Measurements from ENCODE around the gene C6orf15. TPM values are rescaled to one million over a fixed set of nuclear protein-coding genes. Genes with fewer than 3 reads are reported as not detected.

The C6orf15 gene
- total RNA-seq, 1 experiment from 2014 or later, result not detected

GRCh38 chr6:31120151-31120915, 8.0 kb upstream of the C6orf15 start, which contains the start of gene CDSN:
CDSN (minus strand) TSS chr6:31120446; CDS start chr6:31120419, 27 bp downstream.
- Histone ChIP-seq H3K4me3 (replicated peaks in 1 of 2; ENCODE audit: low read depth in 1 of 2, low read length in 2 of 2) (no peak within 1 kb of the TSS), H3K27ac (ENCODE audit: low read depth, low read length) (no peak within 1 kb of the TSS), H3K9me2 (ENCODE audit: insufficient read depth) (no peaks in the 10 kb centered on the region), H3K36me3 (ENCODE audit: control insufficient read depth in 1 of 2, insufficient read depth in 2 of 2, low read length in 2 of 2) (no peaks in the 10 kb centered on the region), H3K4me2 (ENCODE audit: low read length) (0 out of 2 replicates have a peak within 1 kb of the TSS, but pooled peaks have one; percentile 3), H4K20me1 (ENCODE audit: insufficient read depth) (no peaks in the 10 kb centered on the region), H3K9ac (ENCODE audit: low read length) (no peak within 1 kb of the TSS), H3K79me2 (ENCODE audit: insufficient read depth, low read length) (peaks cover 8% of the 10 kb centered on the region; the same call in 1 of the 2 replicates), H3K27me3 (ENCODE audit: insufficient read depth, low read length) (no peaks in the 10 kb centered on the region), H2AFZ (ENCODE audit: low read depth, low read length, poor library complexity, severe bottlenecking) (no peak within 1 kb of the TSS), H3K4me1 (ENCODE audit: control insufficient read depth in 1 of 2, insufficient read depth in 2 of 2, low read length in 2 of 2) (peaks cover 38 to 50% of the 10 kb centered on the region in 2 experiments), H3K9me3 (ENCODE audit: control insufficient read depth in 1 of 2, insufficient read depth in 1 of 2, low read depth in 1 of 2, low read length in 2 of 2) (no peaks in the 10 kb centered on the region)
- ChIA-PET RAD21 (ENCODE audit: low non-redundant PET in 1 of 2, low total read pairs in 2 of 2, uncharacterized antibody in 2 of 2, unreplicated experiment in 2 of 2) (no interaction called here), POLR2A (no interaction called here), CTCF (no interaction called here)
- BruUV-seq (replicated peaks), result no TSS peak
- ATAC-seq (no peak), DNase-seq (ENCODE audit: low read depth, low spot score) (no peak)
- no peak for TF ChIP-seq REST (IDR thresholded peaks at IDR 0.05; ENCODE audit: low read depth)
- TF ChIP-seq ZFX (IDR thresholded peaks at IDR 0.05), result no peak
- TF ChIP-seq EGR1 (IDR thresholded peaks at IDR 0.05; ENCODE audit: low read depth), result no peak
- TF ChIP-seq ELF1 (IDR thresholded peaks at IDR 0.05; ENCODE audit: borderline replicate concordance, low read depth), result no peak
- TF ChIP-seq SP1 (IDR thresholded peaks at IDR 0.05; ENCODE audit: low read depth), result no peak
- TF ChIP-seq RAD21 (IDR thresholded peaks at IDR 0.05; ENCODE audit: low read depth), result no peak
- no peak for TF ChIP-seq ATF3 (IDR thresholded peaks at IDR 0.05)
- TF ChIP-seq CBX3 (IDR thresholded peaks at IDR 0.05; ENCODE audit: low read depth), result no peak
- no peak for TF ChIP-seq EZH2phosphoT487 (IDR thresholded peaks at IDR 0.05; ENCODE audit: borderline replicate concordance)
- TF ChIP-seq FOSL1 (IDR thresholded peaks at IDR 0.05; ENCODE audit: low read depth), result no peak
- TF ChIP-seq ZNF274 (IDR thresholded peaks at IDR 0.05; ENCODE audit: low read depth, low read length), result no peak
- no peak for TF ChIP-seq ZBTB33 (IDR thresholded peaks at IDR 0.05; ENCODE audit: extremely low read depth, insufficient replicate concordance, low read length)
- TF ChIP-seq TCF7L2 (IDR thresholded peaks at IDR 0.05; ENCODE audit: borderline replicate concordance, extremely low read depth, insufficient read depth, insufficient read length), result no peak
- no peak for TF ChIP-seq SRF (IDR thresholded peaks at IDR 0.05; ENCODE audit: low read depth)
- TF ChIP-seq JUND (IDR thresholded peaks at IDR 0.05), result no peak
- no peak for TF ChIP-seq YY1 (IDR thresholded peaks at IDR 0.05; ENCODE audit: extremely low read depth, insufficient replicate concordance, low read depth, low read length)
- TF ChIP-seq CTCF (IDR thresholded peaks at IDR 0.05 in 2 of 3, conservative IDR thresholded peaks at IDR 0.05 in 1 of 3; ENCODE audit: borderline replicate concordance in 1 of 3, insufficient read depth in 1 of 3, low read depth in 2 of 3, low read length in 2 of 3), result no peak
- TF ChIP-seq POLR2AphosphoS5 (IDR thresholded peaks at IDR 0.05; ENCODE audit: low read depth, low read length), result no peak
- TF ChIP-seq CEBPB (IDR thresholded peaks at IDR 0.05; ENCODE audit: low read depth), result no peak
- intact Hi-C loops (cut with micrococcal nuclease), result no loop called here
